ENCODE results near the gene OLFM1. TPM values are rescaled to one million over a fixed set of nuclear protein-coding genes. Genes with fewer than 3 reads are reported as not detected.
"Not testable (repeated sequence)": the region's sequence is repeated elsewhere in the genome, so short reads cannot be mapped to it uniquely, and the experiment has no call there.

OLFM1 gene
- total RNA-seq, 1 experiment from 2014 or later = 0.39 TPM

GRCh38 chr9:135160862-135161261 lies 73.4 kb downstream of the OLFM1 start:
- CTCF ChIA-PET = no interaction called here
- Histone ChIP-seq H3K27ac (ENCODE audit: low read length) (no peak overlapping the region), H3K9me3 (ENCODE audit: control insufficient read depth, insufficient read depth, low read depth, low read length) (no peaks in the 10 kb centered on the region), H3K4me1 (ENCODE audit: control insufficient read depth, insufficient read depth, low read length) (no peaks in the 10 kb centered on the region), H3K4me3 (ENCODE audit: low read depth in 2 of 2, low read length in 2 of 2) (no peak overlapping the region), H3K36me3 (ENCODE audit: control insufficient read depth, insufficient read depth, low read length) (no peaks in the 10 kb centered on the region), H3K27me3 (ENCODE audit: control insufficient read depth, insufficient read depth, low read length) (peaks cover 3% of the 10 kb centered on the region; the same call in 1 of the 2 replicates)
- in situ Hi-C loops (cut with HindIII; ENCODE audit: low pct_unique_long_range_greater_than_20kb, low sequenced_read_pairs) (no loop called here), intact Hi-C loops (cut with micrococcal nuclease; ENCODE audit: unreplicated experiment) (no loop called here)
- no TSS peak for BruUV-seq (replicated peaks)
- no peak for ATAC-seq
- POLR2A ChIA-PET = no interaction called here
- TF ChIP-seq SIN3A (IDR thresholded peaks at IDR 0.05; ENCODE audit: borderline replicate concordance, insufficient read depth, low read depth, low read length) = no peak
- DNase-seq (ENCODE audit: low read depth, low spot score) = no peak

- DNase-seq (ENCODE audit: low read depth, low spot score); ATAC-seq; H3K9me3 ChIP-seq (ENCODE audit: control insufficient read depth, insufficient read depth, low read depth, low read length); CTCF ChIA-PET; H3K4me1 ChIP-seq (ENCODE audit: control insufficient read depth, insufficient read depth, low read length); H3K36me3 ChIP-seq (ENCODE audit: control insufficient read depth, insufficient read depth, low read length); H3K27ac ChIP-seq (ENCODE audit: low read length); H3K27me3 ChIP-seq (ENCODE audit: control insufficient read depth, insufficient read depth, low read length); BruUV-seq (replicated peaks); H3K4me3 ChIP-seq (ENCODE audit: low read depth in 2 of 2, low read length in 2 of 2); in situ Hi-C loops (cut with HindIII; ENCODE audit: low pct_unique_long_range_greater_than_20kb, low sequenced_read_pairs); POLR2A ChIA-PET; intact Hi-C loops (cut with micrococcal nuclease; ENCODE audit: unreplicated experiment): not testable (repeated sequence)
These were observed 75.1 kb downstream of the OLFM1 start for GRCh38 chr9:135162599-135162998.

DNA sequence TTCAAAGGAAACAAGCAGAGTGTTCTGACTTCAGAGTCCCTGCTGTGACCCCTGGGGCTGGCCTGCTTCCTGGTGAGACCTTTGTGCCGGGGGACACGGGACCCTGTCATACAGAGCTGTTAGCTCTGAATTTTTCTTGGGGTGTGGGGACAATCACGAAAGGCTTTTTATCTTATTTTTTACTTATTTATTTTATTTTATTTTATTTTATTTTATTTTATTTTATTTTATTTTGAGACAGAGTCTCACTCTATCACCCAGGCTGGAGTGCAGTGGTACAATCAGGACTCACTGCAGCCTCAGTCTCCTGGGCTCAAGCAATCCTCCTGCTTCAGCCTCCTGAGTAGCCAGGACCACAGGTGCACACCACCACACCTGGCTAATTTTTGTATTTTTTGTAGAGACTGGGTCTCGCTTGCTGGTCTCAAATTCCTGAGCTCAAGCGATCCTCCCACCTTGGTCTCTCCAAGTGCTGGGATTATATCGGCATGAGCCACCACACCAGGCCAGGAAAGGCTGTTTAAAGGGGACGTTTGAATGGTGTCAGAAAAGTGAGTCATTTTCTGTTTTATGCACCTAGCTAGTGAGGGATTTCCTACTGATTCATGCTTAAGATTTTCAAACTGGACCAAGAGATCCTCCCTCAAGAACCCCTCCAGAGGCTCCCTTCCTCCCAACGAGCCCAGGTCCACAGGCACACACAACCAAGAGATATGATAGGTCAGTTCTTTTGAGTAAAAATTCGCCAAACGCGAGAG lies 75.7 kb downstream of the OLFM1 start:
- ChIA-PET POLR2A (no interaction called here), CTCF (no interaction called here)
- H3K4me1 ChIP-seq (ENCODE audit: control insufficient read depth, insufficient read depth, low read length) = no peaks in the 10 kb centered on the region
- H3K9me3 ChIP-seq (ENCODE audit: control insufficient read depth, insufficient read depth, low read depth, low read length) = no peaks in the 10 kb centered on the region
- no TSS peak for BruUV-seq (replicated peaks)
- no peak for DNase-seq (ENCODE audit: low read depth, low spot score)
- intact Hi-C loops (cut with micrococcal nuclease; ENCODE audit: unreplicated experiment) (no loop called here), in situ Hi-C loops (cut with HindIII; ENCODE audit: low pct_unique_long_range_greater_than_20kb, low sequenced_read_pairs) (no loop called here)
- H3K27me3 ChIP-seq (ENCODE audit: control insufficient read depth, insufficient read depth, low read length) = peaks cover 3% of the 10 kb centered on the region; the same call in 1 of the 2 replicates
- no peak for ATAC-seq
- no peak for TF ChIP-seq SIN3A (IDR thresholded peaks at IDR 0.05; ENCODE audit: borderline replicate concordance, insufficient read depth, low read depth, low read length)
- TF ChIP-seq POLR2AphosphoS5 (IDR thresholded peaks at IDR 0.05; ENCODE audit: low read depth, low read length) = no peak
- no peak for TF ChIP-seq REST (IDR thresholded peaks at IDR 0.05; ENCODE audit: insufficient read depth in 1 of 2, low read depth in 2 of 2, low read length in 1 of 2)
- TF ChIP-seq TCF7L2 (IDR thresholded peaks at IDR 0.05; ENCODE audit: low read depth, low read length) = no peak
- TF ChIP-seq, protein P1, sequence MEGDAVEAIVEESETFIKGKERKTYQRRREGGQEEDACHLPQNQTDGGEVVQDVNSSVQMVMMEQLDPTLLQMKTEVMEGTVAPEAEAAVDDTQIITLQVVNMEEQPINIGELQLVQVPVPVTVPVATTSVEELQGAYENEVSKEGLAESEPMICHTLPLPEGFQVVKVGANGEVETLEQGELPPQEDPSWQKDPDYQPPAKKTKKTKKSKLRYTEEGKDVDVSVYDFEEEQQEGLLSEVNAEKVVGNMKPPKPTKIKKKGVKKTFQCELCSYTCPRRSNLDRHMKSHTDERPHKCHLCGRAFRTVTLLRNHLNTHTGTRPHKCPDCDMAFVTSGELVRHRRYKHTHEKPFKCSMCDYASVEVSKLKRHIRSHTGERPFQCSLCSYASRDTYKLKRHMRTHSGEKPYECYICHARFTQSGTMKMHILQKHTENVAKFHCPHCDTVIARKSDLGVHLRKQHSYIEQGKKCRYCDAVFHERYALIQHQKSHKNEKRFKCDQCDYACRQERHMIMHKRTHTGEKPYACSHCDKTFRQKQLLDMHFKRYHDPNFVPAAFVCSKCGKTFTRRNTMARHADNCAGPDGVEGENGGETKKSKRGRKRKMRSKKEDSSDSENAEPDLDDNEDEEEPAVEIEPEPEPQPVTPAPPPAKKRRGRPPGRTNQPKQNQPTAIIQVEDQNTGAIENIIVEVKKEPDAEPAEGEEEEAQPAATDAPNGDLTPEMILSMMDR (IDR thresholded peaks at IDR 0.05) = no peak
- H3K36me3 ChIP-seq (ENCODE audit: control insufficient read depth, insufficient read depth, low read length) = no peaks in the 10 kb centered on the region
- no peak overlapping the region for H3K4me3 ChIP-seq (ENCODE audit: low read depth in 2 of 2, low read length in 2 of 2)
- no peak overlapping the region for H3K27ac ChIP-seq (ENCODE audit: low read length)

Measured in Panc1 (cell line).